Suprapubic skin (tissue), 4 donors: Measurements from ENCODE around the gene VWDE. TPM values are rescaled to one million over a fixed set of nuclear protein-coding genes. Genes with fewer than 3 reads are reported as not detected.
"Not testable (repeated sequence)": the region's sequence is repeated elsewhere in the genome, so short reads cannot be mapped to it uniquely, and the experiment has no call there.

Experiments
- DNase-seq, 2 donors: peaks; one replicate each; pipeline ENCODE4 v3.0.0-alpha.2; 2019; ENCODE audit warnings: low spot score in 2 of 2
- H3K27ac ChIP-seq: fragments of 200-600 bp; sonication (generic); one replicate; pipeline ENCODE4 v1.5.1; 2019
- H3K27me3 ChIP-seq: fragments of 200-600 bp; sonication (generic); one replicate; pipeline ENCODE4 v1.5.1; 2019
- H3K36me3 ChIP-seq: fragments of 200-600 bp; sonication (generic); one replicate; pipeline ENCODE4 v1.5.1; 2019
- H3K4me1 ChIP-seq: fragments of 200-600 bp; sonication (generic); one replicate; pipeline ENCODE4 v1.5.1; 2019
- H3K4me3 ChIP-seq: fragments of 200-600 bp; sonication (generic); one replicate; pipeline ENCODE4 v1.5.1; 2019; ENCODE audit warnings: mild to moderate bottlenecking
- H3K9me3 ChIP-seq: fragments of 200-600 bp; sonication (generic); one replicate; pipeline ENCODE4 v1.5.1; 2019
- CTCF ChIP-seq, 2 donors: fragments of 200-600 bp in 1 of 2; fragments of 450-650 bp in 1 of 2; sonication (generic) in 1 of 2; IDR thresholded peaks; one replicate each; pipeline ENCODE4 v1.5.1; 2016 to 2019; ENCODE audit warnings: antibody characterized with exemption in 2 of 2, mild to moderate bottlenecking in 1 of 2, moderate library complexity in 1 of 2
- EP300 ChIP-seq: sonication (generic); formaldehyde crosslinking; IDR thresholded peaks from one replicate; pipeline ENCODE4 v1.6.1; 2017; ENCODE audit warnings: antibody characterized with exemption
- POLR2A ChIP-seq, 2 donors: fragments of 450-650 bp; IDR thresholded peaks; one replicate each; pipeline ENCODE4 v1.6.1; 2017; ENCODE audit warnings: antibody characterized with exemption in 2 of 2, mild to moderate bottlenecking in 2 of 2, moderate library complexity in 2 of 2
- POLR2AphosphoS5 ChIP-seq, 3 donors: sonication (generic); formaldehyde crosslinking; IDR thresholded peaks; one replicate each; pipeline ENCODE4 v1.6.1; 2017; ENCODE audit warnings: antibody characterized with exemption in 3 of 3
- WGBS: methylation state at CpG from one replicate; pipeline ENCODE4 v1.1.5; 2018; 5-methylcytosine and 5-hydroxymethylcytosine counted together
- total RNA-seq, 4 donors: library from RNA; depleted of rRNA; stranded (reverse); fragments of >200 nt; gene quantifications; one replicate each; pipeline ENCODE4 v1.1.0, GENCODE V29; 2016

The VWDE gene
- 1 to 10 TPM in 1 of 4 donors, under 1 TPM in 2, not detected in 1; 0.26 to 2.6 (median 0.51) TPM for total RNA-seq

DNA sequence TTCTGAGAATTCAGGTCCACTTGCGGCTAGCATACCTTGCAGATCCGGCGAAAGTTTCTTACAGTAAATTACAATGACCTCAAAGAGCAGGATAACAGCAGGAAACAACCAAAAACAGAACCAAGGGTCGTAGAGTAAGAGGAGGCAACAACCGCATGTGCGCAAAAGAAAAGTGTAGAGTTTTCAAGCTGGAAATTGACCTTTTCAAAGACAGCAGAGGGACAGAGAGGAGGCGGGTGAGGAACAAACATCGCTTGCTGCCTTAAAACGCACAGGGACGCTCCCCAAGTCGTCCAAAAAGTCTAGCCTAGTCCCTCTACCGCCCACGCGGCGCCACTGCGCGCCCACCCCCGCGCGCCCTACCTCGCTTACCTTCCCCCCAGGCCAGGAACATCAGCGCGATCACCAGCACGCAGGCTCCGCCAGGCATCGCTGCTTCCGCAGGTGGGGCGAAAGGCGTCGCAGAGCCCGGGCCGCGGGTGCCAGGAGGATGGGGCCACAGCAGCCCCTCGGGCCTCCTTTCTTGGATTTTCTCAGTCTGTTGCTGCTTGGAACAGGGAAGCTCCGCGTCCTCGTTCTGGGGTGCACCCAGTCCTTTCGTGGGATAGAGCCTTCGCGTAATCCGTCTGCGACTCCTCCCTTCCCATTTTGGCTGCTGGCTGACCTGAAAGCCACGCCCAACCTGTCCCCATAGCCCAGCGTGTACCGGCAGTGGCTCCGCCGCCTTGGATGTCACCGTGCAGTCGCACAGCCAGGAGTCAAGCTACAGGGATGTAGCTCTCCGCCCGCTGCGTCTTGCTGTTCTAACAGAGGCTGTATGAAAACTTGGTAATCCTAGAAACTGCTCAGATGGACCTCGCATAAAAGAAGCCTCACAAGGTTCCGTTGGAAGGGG lies at the start of gene VWDE:
VWDE (minus strand) TSS at position 579 of the 895 bp plus-strand sequence; CDS start at position 430, 149 bp downstream.
- no peaks in the 10 kb centered on the region for H3K9me3 ChIP-seq
- peak in 1 of 2 donors; percentile 60 for DNase-seq
- peak within 1 kb of the TSS; percentile 44 for H3K4me3 ChIP-seq
- no peak for TF ChIP-seq POLR2AphosphoS5 (IDR thresholded peaks at IDR 0.05)
- TF ChIP-seq CTCF (IDR thresholded peaks at IDR 0.05), result no peak
- no peak for TF ChIP-seq POLR2A (IDR thresholded peaks at IDR 0.05)
- no peak for TF ChIP-seq EP300
- H3K27me3 ChIP-seq, result peaks cover 19% of the 10 kb centered on the region
- WGBS, result 2% methylated on average over 42 of the region's 54 CpGs
- peaks cover 15% of the 10 kb centered on the region for H3K4me1 ChIP-seq
- H3K27ac ChIP-seq, result no peak within 1 kb of the TSS
- no peaks in the 10 kb centered on the region for H3K36me3 ChIP-seq

DNA sequence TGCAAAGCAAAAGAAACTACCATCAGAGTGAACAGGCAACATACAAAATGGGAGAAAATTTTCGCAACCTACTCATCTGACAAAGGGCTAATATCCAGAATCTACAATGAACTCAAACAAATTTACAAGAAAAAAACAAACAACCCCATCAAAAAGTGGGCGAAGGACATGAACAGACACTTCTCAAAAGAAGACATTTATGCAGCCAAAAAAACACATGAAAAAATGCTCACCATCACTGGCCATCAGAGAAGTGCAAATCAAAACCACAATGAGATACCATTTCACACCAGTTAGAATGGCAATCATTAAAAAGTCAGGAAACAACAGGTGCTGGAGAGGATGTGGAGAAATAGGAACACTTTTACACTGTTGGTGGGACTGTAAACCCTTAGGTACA lies 49.5 kb upstream of the VWDE start:
- not testable (repeated sequence) for H3K4me3 ChIP-seq, H3K27me3 ChIP-seq, H3K27ac ChIP-seq, DNase-seq, H3K36me3 ChIP-seq, H3K9me3 ChIP-seq, H3K4me1 ChIP-seq
- WGBS, result 89% methylated on average over 2 of the region's 2 CpGs

DNA sequence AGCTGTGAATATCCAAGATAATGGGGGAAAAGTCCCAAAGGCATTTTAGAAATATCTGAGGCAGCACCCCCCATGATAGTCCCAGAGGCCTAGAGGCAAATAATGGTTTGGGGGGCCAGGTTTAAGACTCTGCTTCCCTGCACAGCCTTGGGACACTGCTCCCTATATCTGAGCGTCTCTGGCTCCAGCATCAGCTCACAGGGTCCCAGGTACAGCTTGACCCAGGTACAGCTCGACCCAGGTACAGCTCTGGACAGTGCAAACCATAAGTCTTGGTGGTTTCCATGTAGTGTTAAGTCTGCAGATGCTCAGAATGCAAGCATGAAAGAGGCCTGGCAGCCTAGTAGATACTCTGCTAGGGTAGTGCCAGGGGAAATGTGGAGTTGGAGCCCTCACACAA lies 47.0 kb upstream of the VWDE start:
- TF ChIP-seq CTCF (IDR thresholded peaks at IDR 0.05), result no peak
- TF ChIP-seq POLR2AphosphoS5 (IDR thresholded peaks at IDR 0.05), result no peak
- TF ChIP-seq POLR2A (IDR thresholded peaks at IDR 0.05), result no peak
- no peak for TF ChIP-seq EP300
- no peaks in the 10 kb centered on the region for H3K9me3 ChIP-seq
- 78% methylated on average over 2 of the region's 2 CpGs for WGBS

GRCh38 chr7:12444785-12445184 lies 41.1 kb upstream of the VWDE start:
- no peak for DNase-seq
- Histone ChIP-seq H3K36me3 (no peaks in the 10 kb centered on the region), H3K4me3 (no peak overlapping the region), H3K9me3 (no peaks in the 10 kb centered on the region), H3K27ac (no peak overlapping the region), H3K4me1 (no peaks in the 10 kb centered on the region), H3K27me3 (no peaks in the 10 kb centered on the region)
- 74% methylated on average over 3 of the region's 3 CpGs for WGBS
- TF ChIP-seq POLR2A (IDR thresholded peaks at IDR 0.05) (no peak), CTCF (IDR thresholded peaks at IDR 0.05) (no peak), EP300 (no peak), POLR2AphosphoS5 (IDR thresholded peaks at IDR 0.05) (no peak)

More for the DNA sequence above, 47.0 kb upstream of the VWDE start:
- no peaks in the 10 kb centered on the region for H3K27me3 ChIP-seq
- no peak overlapping the region for H3K4me3 ChIP-seq
- H3K36me3 ChIP-seq, result no peaks in the 10 kb centered on the region
- DNase-seq, result no peak
- no peaks in the 10 kb centered on the region for H3K4me1 ChIP-seq
- no peak overlapping the region for H3K27ac ChIP-seq

DNA sequence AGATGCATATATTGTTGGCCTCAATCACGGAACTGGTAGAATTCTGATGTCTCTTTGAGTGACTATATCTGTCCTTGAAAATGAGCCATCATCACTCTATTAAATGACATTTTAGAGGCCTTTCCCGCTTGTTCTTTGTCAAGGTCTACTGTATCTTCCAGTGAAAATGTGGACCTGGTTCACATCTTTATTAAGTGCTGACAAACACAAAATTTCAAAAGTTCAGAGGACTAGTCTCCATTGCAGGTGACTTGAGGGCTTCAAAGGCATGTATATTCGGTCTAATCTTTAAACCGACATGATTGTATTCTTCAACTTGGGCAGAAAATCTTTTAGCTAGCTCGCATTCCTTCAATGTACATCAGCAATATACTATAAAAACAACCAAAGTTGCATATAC lies 36.6 kb upstream of the VWDE start:
- no peaks in the 10 kb centered on the region for H3K9me3 ChIP-seq
- no peak overlapping the region for H3K4me3 ChIP-seq
- H3K27me3 ChIP-seq, result no peaks in the 10 kb centered on the region
- no peak for DNase-seq
- H3K36me3 ChIP-seq, result no peaks in the 10 kb centered on the region
- no peaks in the 10 kb centered on the region for H3K4me1 ChIP-seq
- WGBS, result 88% methylated on average over 5 of the region's 5 CpGs
- no peak for TF ChIP-seq CTCF (IDR thresholded peaks at IDR 0.05)
- no peak for TF ChIP-seq EP300
- no peak for TF ChIP-seq POLR2AphosphoS5 (IDR thresholded peaks at IDR 0.05)
- TF ChIP-seq POLR2A (IDR thresholded peaks at IDR 0.05), result no peak
- no peak overlapping the region for H3K27ac ChIP-seq
